Liver (tissue), 9 donors: Measurements from ENCODE around the gene CRYGB. TPM values are rescaled to one million over a fixed set of nuclear protein-coding genes. Genes with fewer than 3 reads are reported as not detected.

Experiments
- DNase-seq: peaks from one replicate; pipeline ENCODE4 v3.0.0-alpha.2; 2017; ENCODE audit warnings: low spot score
- H3K27ac ChIP-seq, 2 donors: one replicate each; pipeline ENCODE4 v1.7.0; 2013; ENCODE audit warnings: inconsistent platforms in 2 of 2, low read length in 2 of 2, control low read depth in 1 of 2, low read depth in 1 of 2, mild to moderate bottlenecking in 1 of 2
- H3K27me3 ChIP-seq, 4 donors: one replicate each; pipeline versions ENCODE4 v1.6.1 to v1.7.0; 2013; ENCODE audit warnings: low read length in 3 of 4, inconsistent platforms in 1 of 4, mild to moderate bottlenecking in 1 of 4, moderate library complexity in 1 of 4; ENCODE audit not compliant: control insufficient read depth in 4 of 4, insufficient read depth in 4 of 4
- H3K36me3 ChIP-seq, 4 donors: one replicate each; pipeline versions ENCODE4 v1.6.1 to v1.7.0; 2013; ENCODE audit warnings: low read length in 3 of 4, mild to moderate bottlenecking in 3 of 4, low read depth in 1 of 4, moderate library complexity in 1 of 4; ENCODE audit not compliant: control insufficient read depth in 4 of 4, insufficient read depth in 3 of 4
- H3K4me1 ChIP-seq, 4 donors: one replicate each; pipeline versions ENCODE4 v1.6.1 to v1.7.0; 2013; ENCODE audit warnings: low read length in 3 of 4, mild to moderate bottlenecking in 3 of 4, moderate library complexity in 1 of 4; ENCODE audit not compliant: control insufficient read depth in 4 of 4, insufficient read depth in 4 of 4
- H3K4me3 ChIP-seq, 3 donors: one replicate each; pipeline versions ENCODE4 v1.6.1 to v1.7.0; 2013; ENCODE audit warnings: low read length in 3 of 3, control low read depth in 1 of 3, low read depth in 1 of 3, mild to moderate bottlenecking in 1 of 3
- H3K9ac ChIP-seq, 2 donors: one replicate each; pipeline ENCODE4 v1.7.0; 2013; ENCODE audit warnings: low read length in 2 of 2, mild to moderate bottlenecking in 2 of 2, moderate library complexity in 2 of 2, control low read depth in 1 of 2, low read depth in 1 of 2
- H3K9me3 ChIP-seq, 4 donors: one replicate each; pipeline versions ENCODE4 v1.6.1 to v1.7.0; 2013; ENCODE audit warnings: low read length in 3 of 4; ENCODE audit not compliant: control insufficient read depth in 4 of 4
- FOXA1 ChIP-seq: IDR thresholded peaks from 2 replicates; pipeline ENCODE4 v1.6.1; 2016; ENCODE audit warnings: antibody characterized with exemption
- FOXA2 ChIP-seq: IDR thresholded peaks from 2 replicates; pipeline ENCODE4 v1.6.1; 2016; ENCODE audit warnings: antibody characterized with exemption
- GABPA ChIP-seq, 2 donors: IDR thresholded peaks in 1 of 2; conservative IDR thresholded peaks in 1 of 2; 2 replicates each; pipeline ENCODE4 v1.6.1; 2016; ENCODE audit warnings: antibody characterized with exemption in 2 of 2, mild to moderate bottlenecking in 1 of 2, moderate library complexity in 1 of 2
- HNF4A ChIP-seq, 2 donors: conservative IDR thresholded peaks; 2 replicates each; pipeline ENCODE4 v1.6.1; 2016; ENCODE audit warnings: antibody characterized with exemption in 2 of 2, mild to moderate bottlenecking in 2 of 2
- HNF4G ChIP-seq: IDR thresholded peaks from 2 replicates; pipeline ENCODE4 v1.6.1; 2016; ENCODE audit warnings: antibody characterized with exemption
- MAX ChIP-seq: IDR thresholded peaks from 2 replicates; pipeline ENCODE4 v1.6.1; 2016; ENCODE audit warnings: antibody characterized with exemption
- REST ChIP-seq: IDR thresholded peaks from 2 replicates; pipeline ENCODE4 v1.6.1; 2016; ENCODE audit warnings: antibody characterized with exemption, mild to moderate bottlenecking
- SP1 ChIP-seq: IDR thresholded peaks from 2 replicates; pipeline ENCODE4 v1.6.1; 2018; ENCODE audit warnings: antibody characterized with exemption, mild to moderate bottlenecking
- YY1 ChIP-seq: IDR thresholded peaks from 2 replicates; pipeline ENCODE4 v1.6.1; 2016; ENCODE audit warnings: antibody characterized with exemption, mild to moderate bottlenecking
- ZBTB33 ChIP-seq: IDR thresholded peaks from 2 replicates; pipeline ENCODE4 v1.6.1; 2016; ENCODE audit warnings: antibody characterized with exemption
- WGBS: extraction: QIAGEN DNeasy Blood & Tissue Kit; methylation state at CpG from one replicate; pipeline ENCODE4 v1.1.7; 2013; 5-methylcytosine and 5-hydroxymethylcytosine counted together
- polyA plus RNA-seq, 2 donors: library from polyadenylated mRNA; stranded (reverse) in 1 of 2; unstranded in 1 of 2; fragments of 200-250 nt in 1 of 2; fragments of >200 nt in 1 of 2; fragmentation: Nextera tagmentation in 1 of 2; extraction: Ambion mirVana in 1 of 2; gene quantifications; one replicate each; pipeline versions ENCODE4 v1.2.1 to v1.2.3, GENCODE V29; 2013 to 2015
- total RNA-seq, 2 donors: library from RNA; depleted of rRNA; stranded (reverse); fragments of >200 nt; gene quantifications; one replicate each; pipeline ENCODE4 v1.2.3, GENCODE V29; 2014
- donor health status: healthy.
- donor health status: healthy.
- donor health status: healthy.
- donor health status: healthy.
- donor health status: healthy.

CRYGB gene
- total and polyA plus RNA-seq, 4 donors, result not detected

GRCh38 chr2:208189810-208190503 is 44.0 kb upstream of the CRYGB start, which contains the start of gene C2orf80 (continued):
- TF ChIP-seq ZBTB33 (no peak), HNF4G (no peak), GABPA (IDR thresholded peaks at IDR 0.05 in 1 of 2, conservative IDR thresholded peaks at IDR 0.05 in 1 of 2) (no peak)

GRCh38 chr2:208189069-208189809 is 43.3 kb upstream of the CRYGB start:
- H3K9ac ChIP-seq, result no peak overlapping the region
- no peak overlapping the region for H3K27ac ChIP-seq
- H3K27me3 ChIP-seq, result no peaks in the 10 kb centered on the region
- TF ChIP-seq HNF4A (conservative IDR thresholded peaks at IDR 0.05) (no peak), YY1 (no peak), FOXA1 (no peak), HNF4G (no peak), MAX (no peak), REST (no peak), GABPA (IDR thresholded peaks at IDR 0.05 in 1 of 2, conservative IDR thresholded peaks at IDR 0.05 in 1 of 2) (no peak), FOXA2 (no peak)
- no peak overlapping the region for H3K4me3 ChIP-seq
- no peak for DNase-seq
- peaks cover 0 to 1% (median under 1%) of the 10 kb centered on the region in 4 donors for H3K4me1 ChIP-seq
- no peaks in the 10 kb centered on the region for H3K36me3 ChIP-seq
- H3K9me3 ChIP-seq, result no peaks in the 10 kb centered on the region
- 94% methylated on average over 5 of the region's 5 CpGs for WGBS

DNA sequence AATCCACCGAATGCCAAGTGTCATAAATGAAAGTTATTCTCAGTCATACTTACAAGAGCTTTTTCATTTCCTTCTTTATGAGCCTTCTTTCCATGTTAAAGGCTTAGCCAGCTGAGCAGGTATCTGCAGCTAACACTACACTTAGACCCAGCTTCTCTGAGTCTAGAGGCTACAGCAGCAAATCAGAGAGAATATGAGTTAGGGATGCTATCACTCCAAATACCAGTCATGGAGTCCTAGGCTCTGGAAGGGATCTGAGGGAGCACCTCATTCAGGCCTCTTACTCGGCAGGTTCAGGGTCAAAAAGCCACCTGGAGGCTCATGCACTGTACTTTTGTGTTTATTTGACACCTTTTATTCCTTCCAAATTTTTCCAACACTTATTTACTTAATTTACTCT is 40.9 kb upstream of the CRYGB start:
- Histone ChIP-seq H3K36me3 (no peaks in the 10 kb centered on the region), H3K9me3 (no peaks in the 10 kb centered on the region)
- WGBS, result 65% methylated on average over 2 of the region's 2 CpGs

More for the DNA sequence above, 40.9 kb upstream of the CRYGB start:
- no peak for DNase-seq
- H3K27me3 ChIP-seq, result no peaks in the 10 kb centered on the region
- no peak for TF ChIP-seq SP1
- TF ChIP-seq REST, result no peak
- TF ChIP-seq HNF4A (conservative IDR thresholded peaks at IDR 0.05), result no peak
- no peak overlapping the region for H3K4me3 ChIP-seq
- H3K9ac ChIP-seq, result no peak overlapping the region
- peaks cover 0 to 10% (median 7%) of the 10 kb centered on the region in 4 donors for H3K4me1 ChIP-seq
- H3K27ac ChIP-seq, result no peak overlapping the region
